H1 (cell line): Measurements from ENCODE around the gene SLC25A12. TPM values are rescaled to one million over a fixed set of nuclear protein-coding genes. Genes with fewer than 3 reads are reported as not detected.
A peak's percentile ranks its signal among the peaks of the same experiment; 100 is the strongest.

Source experiments
- CTCF ChIA-PET: fragments of 300-600 bp; sonication (Branson Sonifier 250); formaldehyde crosslinking; loops from one replicate; lab custom pipeline; 2021; ENCODE audit not compliant: partially characterized antibody; lab: Charles Lee
- POLR2A ChIA-PET: fragments of 300-600 bp; sonication (Branson Sonifier 250); formaldehyde crosslinking; loops from one replicate; lab custom pipeline; 2021; ENCODE audit warnings: inconsistent platforms; ENCODE audit not compliant: partially characterized antibody; lab: Charles Lee
- DNase-seq, 2 experiments: peaks; one replicate each; pipeline versions ENCODE4 v3.0.0 to v3.0.0-alpha.2; 2010 to 2022; ENCODE audit warnings: low spot score in 2 of 2, low read depth in 1 of 2, mixed read lengths in 1 of 2
- FAIRE-seq: peaks from 2 replicates; lab custom pipeline; 2011; peaks lifted over from hg19 to GRCh38; lab: Jason Lieb, UNC
- H2AFZ ChIP-seq: 2 replicates; pipeline ENCODE4 v1.8.1; 2012; ENCODE audit warnings: low read length, inconsistent platforms
- H2AK5ac ChIP-seq: 2 replicates; pipeline ENCODE4 v1.6.1; 2013; ENCODE audit warnings: low read depth, low read length
- H2BK120ac ChIP-seq: replicated peaks from 2 replicates; pipeline ENCODE3; 2013; ENCODE audit warnings: low read depth, low read length, inconsistent platforms
- H2BK12ac ChIP-seq: 2 replicates; pipeline ENCODE4 v1.6.1; 2013; ENCODE audit warnings: low read depth, low read length
- H2BK15ac ChIP-seq: 2 replicates; pipeline ENCODE4 v1.6.1; 2013; ENCODE audit warnings: low read length
- H2BK20ac ChIP-seq: 2 replicates; pipeline ENCODE4 v1.6.1; 2013; ENCODE audit warnings: low read length
- H2BK5ac ChIP-seq: 2 replicates; pipeline ENCODE4 v1.6.1; 2013; ENCODE audit warnings: low read depth, low read length
- H3K14ac ChIP-seq: 2 replicates; pipeline ENCODE4 v1.6.1; 2013; ENCODE audit warnings: inconsistent platforms; ENCODE audit not compliant: insufficient read length
- H3K18ac ChIP-seq: 2 replicates; pipeline ENCODE4 v1.6.1; 2013; ENCODE audit warnings: low read length; ENCODE audit errors: extremely low read depth
- H3K23ac ChIP-seq: 2 replicates; pipeline ENCODE4 v1.6.1; 2013; ENCODE audit warnings: inconsistent platforms; ENCODE audit not compliant: insufficient read length
- H3K23me2 ChIP-seq: 2 replicates; pipeline ENCODE4 v1.6.1; 2013; ENCODE audit warnings: low read depth, low read length
- H3K27ac ChIP-seq: 2 replicates; pipeline ENCODE4 v1.6.1; 2011; ENCODE audit warnings: low read depth, low read length, inconsistent platforms
- H3K27me3 ChIP-seq, 4 experiments: replicated peaks in 1 of 4; 1 replicate in 1 of 4; 2 replicates in 3 of 4; pipeline versions ENCODE4 v1.6.1 to v1.8.1; 2011 to 2013; ENCODE audit warnings: low read length in 3 of 4, mild to moderate bottlenecking in 3 of 4, inconsistent platforms in 2 of 4, mixed read lengths in 2 of 4, moderate library complexity in 1 of 4; ENCODE audit not compliant: control insufficient read depth in 3 of 4, insufficient read depth in 3 of 4; ENCODE audit errors: extremely low read depth in 1 of 4
- H3K36me3 ChIP-seq, 4 experiments: 2 replicates each; pipeline versions ENCODE4 v1.6.1 to v1.8.1; 2011 to 2013; ENCODE audit warnings: mild to moderate bottlenecking in 4 of 4, low read length in 3 of 4, moderate library complexity in 2 of 4, control low read depth in 1 of 4, inconsistent platforms in 1 of 4; ENCODE audit not compliant: insufficient read depth in 4 of 4, control insufficient read depth in 2 of 4
- H3K4ac ChIP-seq: replicated peaks from 2 replicates; pipeline ENCODE3; 2013; ENCODE audit warnings: low read length, low read depth, mixed read lengths, inconsistent platforms; ENCODE audit not compliant: insufficient read length
- H3K4me1 ChIP-seq, 4 experiments: replicated peaks in 1 of 4; 1 replicate in 1 of 4; 2 replicates in 3 of 4; pipeline versions ENCODE4 v1.6.1 to v1.8.1; 2011 to 2013; ENCODE audit warnings: low read length in 3 of 4, inconsistent platforms in 2 of 4, mixed read lengths in 1 of 4; ENCODE audit not compliant: insufficient read depth in 4 of 4, control insufficient read depth in 3 of 4
- H3K4me2 ChIP-seq, 2 experiments: 2 replicates each; pipeline versions ENCODE4 v1.6.1 to v1.8.1; 2011 to 2013; ENCODE audit warnings: low read depth in 2 of 2, low read length in 2 of 2, control low read depth in 1 of 2, inconsistent platforms in 1 of 2, mild to moderate bottlenecking in 1 of 2; ENCODE audit not compliant: insufficient read depth in 1 of 2
- H3K4me3 ChIP-seq, 4 experiments: fragments of 200-600, 300-600 bp in 1 of 4; sonication (generic), shearing (Covaris generic), sonication (Bioruptor Twin) in 1 of 4; 2 replicates each; pipeline versions ENCODE4 v1.5.1 to v1.8.1; 2011 to 2016; ENCODE audit warnings: low read length in 4 of 4, low read depth in 3 of 4, control low read depth in 2 of 4, inconsistent platforms in 2 of 4, mild to moderate bottlenecking in 2 of 4, mixed read lengths in 1 of 4, moderate library complexity in 1 of 4; ENCODE audit not compliant: insufficient read depth in 2 of 4; ENCODE audit errors: extremely low read depth in 1 of 4
- H3K56ac ChIP-seq: replicated peaks from 2 replicates; pipeline ENCODE3; 2013; ENCODE audit warnings: low read depth, mild to moderate bottlenecking, mixed read lengths, low read length, inconsistent platforms; ENCODE audit not compliant: insufficient read length
- H3K79me1 ChIP-seq: 2 replicates; pipeline ENCODE4 v1.6.1; 2013; ENCODE audit warnings: low read depth, low read length, control low read depth
- H3K79me2 ChIP-seq, 2 experiments: 2 replicates each; pipeline versions ENCODE4 v1.6.1 to v1.8.1; 2012 to 2013; ENCODE audit warnings: low read length in 2 of 2, mild to moderate bottlenecking in 2 of 2, inconsistent platforms in 1 of 2; ENCODE audit not compliant: insufficient read depth in 2 of 2, control insufficient read depth in 1 of 2
- H3K9ac ChIP-seq, 4 experiments: replicated peaks in 1 of 4; 1 replicate in 1 of 4; 2 replicates in 3 of 4; pipeline versions ENCODE4 v1.6.1 to v1.8.1; 2011 to 2013; ENCODE audit warnings: low read depth in 3 of 4, low read length in 3 of 4, control low read depth in 2 of 4, mild to moderate bottlenecking in 2 of 4, moderate library complexity in 2 of 4, inconsistent platforms in 1 of 4; ENCODE audit errors: extremely low read depth in 1 of 4
- H3K9me3 ChIP-seq, 2 experiments: 2 replicates each; pipeline versions ENCODE4 v1.6.1 to v1.8.1; 2012 to 2013; ENCODE audit warnings: mild to moderate bottlenecking in 2 of 2, moderate library complexity in 2 of 2, control low read depth in 1 of 2, inconsistent platforms in 1 of 2, low read depth in 1 of 2, low read length in 1 of 2, mixed read lengths in 1 of 2; ENCODE audit not compliant: insufficient read depth in 2 of 2
- H4K20me1 ChIP-seq, 2 experiments: replicated peaks in 1 of 2; 2 replicates each; pipeline versions ENCODE3 to v1.8.1; 2011 to 2013; ENCODE audit warnings: inconsistent platforms in 2 of 2, low read length in 2 of 2, mild to moderate bottlenecking in 1 of 2; ENCODE audit not compliant: insufficient read depth in 2 of 2, control insufficient read depth in 1 of 2
- H4K5ac ChIP-seq: 2 replicates; pipeline ENCODE4 v1.6.1; 2013; ENCODE audit warnings: low read length, low read depth, mixed read lengths, inconsistent platforms; ENCODE audit not compliant: insufficient read length
- H4K8ac ChIP-seq: 2 replicates; pipeline ENCODE4 v1.8.0; 2013; ENCODE audit warnings: mild to moderate bottlenecking, moderate library complexity, low read length, inconsistent platforms; ENCODE audit not compliant: insufficient read depth; ENCODE audit errors: extremely low read depth
- H4K91ac ChIP-seq: replicated peaks from 2 replicates; pipeline ENCODE3; 2013; ENCODE audit warnings: low read length, mixed read lengths, inconsistent platforms; ENCODE audit not compliant: insufficient read length
- CEBPB ChIP-seq: IDR thresholded peaks from 2 replicates; pipeline ENCODE4 v1.6.1; 2012; ENCODE audit warnings: low read depth, low read length
- CREB1 ChIP-seq: IDR thresholded peaks from 2 replicates; pipeline ENCODE4 v1.6.1; 2012; ENCODE audit warnings: inconsistent platforms
- CTBP2 ChIP-seq: IDR thresholded peaks from 2 replicates; pipeline ENCODE4 v1.7.0; 2011; ENCODE audit warnings: borderline replicate concordance, mild to moderate bottlenecking, moderate library complexity, mixed read lengths, low read length; ENCODE audit not compliant: insufficient read depth, insufficient read length
- EP300 ChIP-seq, 2 experiments: IDR thresholded peaks; 1 replicate in 1 of 2; 2 replicates in 1 of 2; pipeline ENCODE4 v1.6.1; 2011 to 2012; ENCODE audit warnings: low read depth in 2 of 2, low read length in 2 of 2, mild to moderate bottlenecking in 2 of 2, borderline replicate concordance in 1 of 2, inconsistent platforms in 1 of 2, moderate library complexity in 1 of 2
- GTF2F1 ChIP-seq: IDR thresholded peaks from 2 replicates; pipeline ENCODE4 v1.6.1; 2012; ENCODE audit warnings: low read depth, low read length, improper control_type of control experiment, borderline replicate concordance
- KDM4A ChIP-seq: IDR thresholded peaks from one replicate; pipeline ENCODE4 v1.7.1; 2012; ENCODE audit warnings: low read depth, mild to moderate bottlenecking, moderate library complexity, low read length, inconsistent platforms; ENCODE audit not compliant: severe bottlenecking
- KDM5A ChIP-seq: fragments of 200-600 bp; IDR thresholded peaks from 2 replicates; pipeline ENCODE4 v1.7.1; 2012; ENCODE audit warnings: mild to moderate bottlenecking, low read length, inconsistent platforms, mixed read lengths
- NRF1 ChIP-seq: IDR thresholded peaks from 2 replicates; pipeline ENCODE4 v1.6.1; 2011; ENCODE audit warnings: mild to moderate bottlenecking, low read depth, low read length, improper control_type of control experiment
- POLR2AphosphoS5 ChIP-seq: IDR thresholded peaks from 2 replicates; pipeline ENCODE4 v1.6.1; 2011; ENCODE audit warnings: low read depth, low read length
- TBP ChIP-seq: IDR thresholded peaks from 2 replicates; pipeline ENCODE4 v1.6.1; 2011; ENCODE audit warnings: low read depth, low read length, improper control_type of control experiment
- TEAD4 ChIP-seq: IDR thresholded peaks from 2 replicates; pipeline ENCODE4 v1.6.1; 2012; ENCODE audit warnings: low read depth, low read length, inconsistent platforms, mixed read lengths
- USF2 ChIP-seq: IDR thresholded peaks from 2 replicates; pipeline ENCODE4 v1.6.1; 2011; ENCODE audit warnings: low read length, improper control_type of control experiment
- ZNF274 ChIP-seq: IDR thresholded peaks from 2 replicates; pipeline ENCODE4 v1.7.0; 2012; ENCODE audit warnings: low read length, borderline replicate concordance; ENCODE audit errors: extremely low read depth
- WGBS, 2 experiments: shearing (Covaris generic) in 1 of 2; methylation state at CpG; one replicate each; pipeline versions ENCODE4 v1.1.6 to v1.1.7; 2013 to 2015; ENCODE audit warnings: low lambda C conversion rate in 2 of 2, mixed read lengths in 2 of 2, inconsistent platforms in 1 of 2, low coverage in 1 of 2, missing lambda C conversion rate in 1 of 2; ENCODE audit not compliant: insufficient replicate concordance in 2 of 2, insufficient coverage in 1 of 2, insufficient read length in 1 of 2; ENCODE audit errors: extremely low coverage in 1 of 2, missing lambda C conversion rate in 1 of 2; 5-methylcytosine and 5-hydroxymethylcytosine counted together
- polyA plus RNA-seq, 7 experiments: library from polyadenylated mRNA; depleted of rRNA in 3 of 7; stranded (reverse) in 5 of 7; unstranded in 2 of 7; fragments of >200 nt in 5 of 7; fragments of 200-250 nt in 2 of 7; gene quantifications; 1 replicate in 5 of 7; 2 replicates in 1 of 7; 4 replicates in 1 of 7; pipeline versions ENCODE4 v1.2.1 to v1.2.3, GENCODE V29; 2011 to 2013; ENCODE audit warnings: missing spikeins in 2 of 7, mixed read lengths in 2 of 7
- total RNA-seq: library from RNA; stranded (reverse); fragmentation: NEBNext Ultra II Directional; extraction: Animal tissue kit (Norgen Biotek cat#: 25700); gene quantifications from 2 replicates; pipeline ENCODE4 v1.2.1, GENCODE V29; 2021

The SLC25A12 gene
- total and polyA plus RNA-seq, 2 of the 8 experiments (the other 6 are each of a cell fraction or from before 2014, with no cell fraction given), result 7.7 to 10.2 TPM

GRCh38 chr2:171807831-171808393 lies 86.1 kb downstream of the SLC25A12 start:
- Histone ChIP-seq H3K18ac (no peak overlapping the region), H2BK20ac (no peak overlapping the region), H3K4ac (no peak overlapping the region), H3K4me3 (no peak overlapping the region), H3K27me3 (no peaks in the 10 kb centered on the region), H3K9ac (no peak overlapping the region), H3K79me2 (no peaks in the 10 kb centered on the region), H2BK12ac (no peak overlapping the region), H4K20me1 (no peaks in the 10 kb centered on the region), H4K8ac (no peak overlapping the region), H4K91ac (no peak overlapping the region), H2AK5ac (no peak overlapping the region), H3K4me2 (no peak overlapping the region), H4K5ac (no peak overlapping the region), H3K4me1 (no peaks in the 10 kb centered on the region), H3K56ac (no peak overlapping the region), H2BK15ac (no peak overlapping the region), H3K14ac (no peak overlapping the region), H3K27ac (no peak overlapping the region), H2AFZ (no peak overlapping the region), H3K9me3 (no peaks in the 10 kb centered on the region), H2BK120ac (no peak overlapping the region), H2BK5ac (no peak overlapping the region), H3K36me3 (no peaks in the 10 kb centered on the region), H3K23me2 (no peaks in the 10 kb centered on the region), H3K23ac (no peak overlapping the region), H3K79me1 (no peaks in the 10 kb centered on the region)
- ChIA-PET CTCF (interaction anchor here (0.7 kb wide), 1 partner anchor 189 kb away, joined by 3 read pairs; no protein-coding TSS in a partner anchor), POLR2A (no interaction called here)
- DNase-seq (no peak), FAIRE-seq (peak; percentile 19)
- 89% methylated on average over 5 of the region's 5 CpGs; no CpG with 5 or more reads in 1 of the 2 experiments for WGBS, 2 experiments
- TF ChIP-seq TEAD4 (no peak), POLR2AphosphoS5 (no peak), CEBPB (no peak), KDM5A (no peak), NRF1 (no peak), KDM4A (no peak), USF2 (no peak), CTBP2 (no peak), CREB1 (no peak), EP300 (IDR thresholded peaks at IDR 0.05; ENCODE audit: borderline replicate concordance in 1 of 2, low read depth in 2 of 2, low read length in 2 of 2) (no peak), TBP (no peak), ZNF274 (no peak), GTF2F1 (no peak)
